NCI-H526 treated with DMSO at 0.1 percent for 48 hours (cell line): ENCODE data around the gene MS4A7.

Experiments
- DNase-seq: peaks from one replicate; lab custom pipeline; 2025; lab: John Stamatoyannopoulos, UW

Gene MS4A7

DNA sequence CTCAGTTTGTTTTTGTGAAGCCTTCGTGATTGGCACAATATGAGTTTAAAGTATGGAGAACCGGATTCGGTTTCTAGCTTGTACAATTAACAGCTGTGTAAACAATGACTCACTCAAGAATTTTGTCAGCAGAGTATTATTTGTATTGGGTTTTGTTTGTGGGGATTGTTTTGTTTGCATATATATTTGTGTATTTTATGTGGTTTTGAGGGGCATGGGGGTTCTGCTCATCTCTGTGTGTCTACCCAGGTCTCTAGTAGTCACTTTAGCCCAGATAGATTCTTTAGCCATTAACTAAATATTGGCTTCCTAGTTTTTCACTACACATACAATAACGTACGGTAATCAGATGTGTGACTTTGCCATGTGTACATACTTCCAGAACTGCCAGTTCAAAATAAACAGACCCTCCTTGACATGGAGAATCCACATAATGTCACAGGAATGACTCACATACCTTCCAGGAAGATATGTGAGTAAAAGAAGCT, 7.5 kb upstream of the MS4A7 start:
- no peak for DNase-seq

DNA sequence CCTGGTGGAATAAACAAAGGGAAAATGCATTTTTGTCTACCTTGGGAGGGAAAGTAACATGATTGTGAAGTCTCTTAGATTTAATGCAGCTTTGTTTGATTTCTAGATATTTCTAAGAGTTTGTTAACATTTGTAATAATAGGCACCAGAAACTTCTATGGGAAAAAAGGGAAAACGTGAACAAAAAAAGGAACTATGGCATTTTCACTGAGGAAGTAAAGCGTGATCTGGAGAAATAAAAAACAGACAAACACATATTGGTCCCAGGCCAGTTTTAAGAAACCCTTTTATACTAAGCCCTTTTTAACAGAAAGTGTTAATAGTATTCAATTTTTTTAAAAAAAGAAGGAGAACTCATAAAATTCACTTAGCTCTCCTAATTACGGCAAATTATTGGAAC, 6.9 kb upstream of the MS4A7 start:
- DNase-seq, result no peak

DNA sequence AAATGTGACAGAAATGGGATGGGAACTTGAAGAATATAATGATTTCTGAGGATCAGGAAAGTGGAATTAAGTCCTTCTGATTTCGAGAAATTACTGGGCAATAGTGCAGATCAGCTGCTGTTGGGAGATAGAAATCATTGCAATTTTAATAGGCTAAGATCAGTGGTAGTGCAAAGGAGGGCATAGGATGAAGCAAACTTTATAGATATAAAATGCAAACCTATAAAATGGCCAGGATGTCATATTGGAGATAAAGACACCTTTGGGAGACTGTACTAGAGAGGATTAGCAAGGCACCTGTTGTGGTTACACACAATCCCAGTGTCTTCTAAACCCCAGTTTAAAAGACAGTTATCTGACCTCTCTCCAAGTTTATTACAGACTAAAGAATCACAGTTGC, 6.5 kb upstream of the MS4A7 start:
- DNase-seq, result no peak

DNA sequence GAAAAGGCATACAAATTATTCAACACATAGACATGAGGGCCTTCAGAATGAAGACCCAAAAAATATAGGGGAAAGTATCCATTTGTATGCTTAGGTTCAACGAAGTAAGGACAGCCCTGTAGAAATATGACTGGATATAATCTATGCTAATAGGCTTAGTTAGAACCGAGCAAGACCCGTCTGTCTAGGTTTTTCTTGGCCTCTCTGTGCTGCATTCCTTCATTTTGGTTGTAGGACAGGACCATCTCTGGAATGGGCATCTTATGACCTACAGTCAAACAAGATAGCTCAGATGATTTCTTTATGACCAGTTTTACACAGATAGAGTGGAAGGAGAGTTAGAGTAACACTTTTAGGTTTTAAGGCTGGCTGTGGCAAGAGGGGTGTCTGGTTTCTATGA, 5.6 kb upstream of the MS4A7 start:
- no peak for DNase-seq

DNA sequence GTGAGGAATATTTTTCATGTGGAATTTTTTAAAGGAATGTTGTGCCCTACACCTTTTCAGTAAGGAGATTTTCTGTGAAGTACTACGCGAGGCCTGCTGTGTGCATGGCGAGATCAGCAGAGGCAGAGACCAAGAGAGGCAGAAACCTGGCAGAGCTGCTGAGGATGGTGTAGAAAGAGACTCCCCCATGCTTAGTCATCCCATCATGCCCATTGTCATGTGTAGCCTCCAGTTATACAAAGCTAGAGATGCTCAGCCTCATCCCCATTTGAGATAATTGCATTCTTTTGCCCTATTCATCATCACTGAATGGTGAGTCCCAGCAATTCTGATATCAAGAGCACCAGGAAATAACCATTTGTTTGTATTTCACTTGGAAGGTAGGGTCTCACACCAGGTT, 3.0 kb upstream of the MS4A7 start:
- no peak for DNase-seq

DNA sequence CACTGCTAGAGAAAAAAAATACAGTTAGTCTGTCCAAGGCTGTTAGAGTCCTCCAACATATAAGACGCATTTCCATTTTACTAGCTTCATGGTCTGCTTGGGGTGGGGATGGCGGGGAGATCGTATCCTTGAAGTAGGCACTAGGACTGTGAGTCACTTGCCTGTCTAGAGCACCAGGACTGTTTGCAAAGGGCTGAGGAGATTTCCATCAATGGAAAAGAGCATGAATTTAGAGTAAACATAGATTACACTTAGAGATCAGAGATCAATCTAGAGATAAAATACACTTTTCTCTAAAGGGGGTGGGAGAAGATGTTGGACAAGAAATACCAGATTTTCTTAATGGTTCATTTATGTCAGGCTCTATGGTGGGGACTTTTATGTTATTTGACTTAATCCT, 1.7 kb upstream of the MS4A7 start:
- DNase-seq, result no peak

DNA sequence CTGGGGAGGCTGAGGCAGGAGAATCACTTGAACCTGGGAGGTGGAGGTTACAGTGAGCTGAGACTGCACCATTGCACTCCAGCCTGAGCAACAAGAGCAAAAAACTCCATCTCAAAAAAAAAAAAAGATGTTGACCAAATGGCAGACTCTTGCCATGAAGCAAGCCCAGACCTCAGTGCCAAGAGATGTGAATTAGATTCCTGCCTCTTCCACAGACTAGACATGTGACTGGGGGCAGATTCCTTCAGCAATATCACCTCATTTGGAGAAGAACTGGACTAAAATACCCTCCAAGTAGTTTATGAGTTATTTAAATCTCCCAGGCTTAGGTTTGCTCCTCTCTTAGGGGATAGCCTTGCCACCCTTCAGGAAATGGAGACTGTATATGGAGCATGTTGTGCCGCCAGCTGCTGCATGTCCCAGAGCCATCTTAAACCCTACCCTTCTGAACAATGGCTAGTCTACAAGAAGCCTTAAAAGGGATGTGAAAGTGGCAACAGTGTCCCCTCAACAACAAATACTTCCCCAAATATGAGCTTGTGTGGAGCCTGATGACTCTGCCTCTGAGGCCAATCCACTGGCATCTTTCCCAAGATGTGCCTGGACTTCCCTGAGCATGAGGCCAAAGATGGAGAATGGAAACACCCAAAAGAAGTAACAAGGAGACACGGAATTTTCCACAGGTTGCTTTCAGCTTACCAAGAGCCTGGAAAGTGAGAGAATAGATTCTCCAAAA, 763 bp upstream of the MS4A7 start:
- no peak for DNase-seq

DNA sequence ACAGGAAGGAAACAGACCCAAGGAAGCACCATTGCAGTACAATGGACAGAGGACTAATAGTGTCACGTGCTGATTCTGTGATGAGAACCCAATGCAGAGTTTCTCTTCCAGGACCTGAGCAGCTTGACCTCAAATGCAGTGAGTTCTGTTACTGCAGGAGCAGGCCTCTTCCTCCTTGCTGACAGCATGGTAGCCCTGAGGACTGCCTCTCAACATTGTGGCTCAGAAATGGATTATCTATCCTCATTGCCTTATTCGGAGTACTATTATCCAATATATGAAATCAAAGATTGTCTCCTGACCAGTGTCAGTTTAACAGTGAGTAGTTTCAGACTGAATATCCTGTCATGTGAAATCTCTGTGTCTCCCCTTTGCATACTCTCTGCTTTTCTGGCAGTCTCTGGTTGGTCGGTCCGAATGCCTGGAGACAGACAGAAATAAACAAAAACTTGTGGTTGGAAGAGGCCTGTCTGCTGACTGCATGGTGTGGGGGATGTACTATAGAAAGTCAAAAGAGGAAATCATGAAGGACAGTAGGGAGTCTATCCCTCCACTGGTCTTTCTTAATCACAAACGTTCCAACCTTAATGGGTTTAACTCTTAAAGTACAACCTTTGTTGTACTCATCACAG, 11.1 kb downstream of the MS4A7 start:
- DNase-seq, result no peak

DNA sequence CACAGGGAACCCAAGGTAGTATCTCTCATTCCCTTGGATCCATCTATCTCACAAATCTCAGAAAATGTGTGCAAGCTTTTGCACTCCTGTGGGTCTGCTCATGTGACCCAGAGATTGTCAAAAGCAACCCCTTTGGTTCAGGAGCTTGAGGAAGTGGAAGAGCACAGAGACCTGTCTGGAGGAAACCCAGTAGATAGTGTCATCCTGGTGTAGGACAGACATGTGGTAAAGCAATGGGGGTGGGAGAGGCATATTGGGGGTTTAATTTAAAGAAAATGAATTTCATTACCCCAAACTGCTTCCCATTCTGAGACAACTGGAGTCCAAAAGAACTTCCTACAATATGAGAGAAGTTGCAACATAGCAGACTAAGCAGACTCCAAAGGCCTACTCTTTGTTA, 12.1 kb downstream of the MS4A7 start:
- no peak for DNase-seq

DNA sequence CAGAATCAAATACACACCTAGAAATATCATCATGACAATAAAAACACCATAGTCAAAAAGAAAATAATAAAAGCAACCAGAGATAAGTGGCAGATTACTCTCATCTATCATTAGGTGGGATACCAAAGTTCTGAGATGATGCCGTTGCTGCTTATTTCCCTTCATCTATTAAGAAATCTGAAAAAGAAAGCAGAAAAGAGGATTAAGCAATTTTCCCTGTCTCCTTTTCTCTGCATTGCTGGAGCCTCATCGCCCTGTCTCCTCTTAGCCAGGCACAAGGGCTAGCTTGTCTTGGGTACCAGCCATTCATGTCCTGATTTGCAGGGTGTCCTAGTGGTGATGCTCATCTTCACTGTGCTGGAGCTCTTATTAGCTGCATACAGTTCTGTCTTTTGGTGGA, 14.0 kb downstream of the MS4A7 start:
- no peak for DNase-seq

DNA sequence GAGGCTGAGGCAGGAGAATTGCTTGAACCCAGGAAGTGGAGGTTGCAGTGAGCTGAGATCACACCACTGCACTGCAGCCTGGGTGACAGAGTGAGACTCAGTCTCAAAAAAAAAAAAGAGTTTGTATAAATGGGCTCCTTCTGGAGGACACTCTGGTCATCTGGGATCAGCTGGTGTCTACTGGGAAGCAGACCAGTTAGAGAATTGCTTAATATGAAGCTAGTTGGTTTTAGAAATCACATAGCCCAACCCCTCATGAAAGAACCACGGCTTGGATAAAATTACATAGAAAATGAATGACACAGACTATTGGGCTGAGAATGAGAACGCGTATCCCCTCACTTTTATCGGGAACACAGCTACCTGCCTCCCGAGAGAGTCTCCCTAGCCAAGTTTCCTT, 14.7 kb downstream of the MS4A7 start:
- no peak for DNase-seq

DNA sequence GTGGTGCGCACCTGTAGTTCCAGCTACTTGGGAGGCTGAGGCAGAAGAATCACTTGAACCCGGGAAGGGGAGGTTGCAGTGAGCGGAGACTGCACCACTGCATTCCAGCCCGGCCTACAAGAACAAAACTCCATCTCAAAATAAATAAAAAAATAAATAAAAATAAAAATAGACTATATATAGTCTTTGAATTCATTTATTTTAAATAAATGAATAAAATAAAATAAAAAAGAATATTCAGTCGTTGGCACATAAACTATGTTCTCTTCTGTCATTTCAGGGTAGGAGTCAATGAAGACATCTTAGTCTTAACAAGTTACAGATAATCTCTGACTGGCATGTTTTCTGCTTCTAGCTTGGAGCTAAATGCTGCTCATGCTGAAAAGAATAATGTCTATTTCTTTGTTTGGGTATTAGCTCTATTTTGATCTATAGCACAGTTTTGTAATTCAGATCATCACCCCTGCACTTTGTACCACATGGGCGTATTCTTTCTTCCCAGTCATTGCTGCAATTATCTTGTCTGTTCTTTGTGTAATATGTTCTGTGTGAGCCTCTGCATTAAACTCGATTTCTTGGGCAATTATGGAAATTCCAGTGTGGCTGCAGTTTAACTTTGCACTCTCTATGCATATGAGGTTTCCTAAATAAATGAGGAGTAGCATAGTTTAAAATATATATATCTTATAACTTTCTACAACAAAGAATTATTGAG, 16.5 kb downstream of the MS4A7 start:
- DNase-seq, result no peak

DNA sequence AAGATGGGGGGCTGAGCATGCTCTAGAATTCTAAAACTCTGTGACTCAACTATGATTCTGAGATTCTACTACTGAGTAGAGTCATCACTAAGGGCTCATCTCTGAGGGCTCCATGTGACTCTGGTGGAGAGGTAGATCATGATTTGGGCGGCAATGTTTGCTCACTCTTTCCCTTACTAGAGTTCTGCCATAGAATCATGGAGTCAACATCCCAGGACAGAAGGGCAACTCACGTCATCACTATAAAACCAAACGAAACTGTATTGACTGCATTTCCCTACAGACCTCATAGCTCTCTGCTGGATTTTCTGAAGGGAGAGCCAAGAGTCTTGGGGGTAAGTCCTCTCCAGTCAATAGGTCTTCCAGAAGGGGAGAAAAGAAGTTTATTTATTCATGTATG, 18.1 kb downstream of the MS4A7 start, which contains the start of gene MS4A14:
Gene MS4A14, plus strand, starts transcription at position 78 of the 400 bp plus-strand sequence. Its CDS starts 120 bp downstream, at position 198.
- no peak for DNase-seq

DNA sequence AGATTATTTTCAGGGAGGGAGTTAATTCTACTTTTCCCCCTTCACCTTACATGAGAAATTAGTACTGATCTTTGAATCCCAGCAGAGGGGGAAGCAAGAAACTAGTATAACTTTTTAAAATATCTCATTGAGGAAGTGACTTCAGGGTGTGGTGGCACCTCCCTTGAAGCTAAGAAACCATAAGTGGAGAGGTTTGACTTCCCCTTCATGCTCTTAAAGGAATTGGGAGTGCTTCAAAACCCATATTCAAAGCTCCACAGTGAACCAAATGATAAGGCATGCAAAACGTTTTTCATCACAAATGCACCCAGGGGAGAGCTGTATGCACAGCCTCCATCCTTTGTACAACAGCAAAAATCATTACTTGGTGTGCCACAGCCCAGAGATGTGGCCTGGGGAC, 18.5 kb downstream of the MS4A7 start:
- no peak for DNase-seq

DNA sequence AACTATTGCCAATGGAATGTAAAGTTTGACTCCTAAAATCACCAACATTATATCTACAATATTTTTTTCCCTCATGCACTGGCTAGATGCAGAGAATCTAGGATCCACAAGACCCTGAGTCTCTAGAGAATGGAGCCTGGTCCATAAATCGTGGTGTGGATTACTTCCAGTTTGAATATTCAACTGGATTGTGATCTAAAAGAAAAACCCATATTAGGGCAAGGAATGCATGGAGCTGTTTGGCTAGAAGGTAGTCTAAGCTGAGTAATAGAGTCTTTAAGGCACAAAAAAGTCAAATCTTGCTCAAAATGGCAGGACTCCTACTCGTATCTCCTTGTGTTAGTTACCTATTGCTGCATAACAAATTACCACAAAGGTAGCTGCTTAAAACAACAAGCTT, 41.7 kb downstream of the MS4A7 start:
- DNase-seq, result no peak

DNA sequence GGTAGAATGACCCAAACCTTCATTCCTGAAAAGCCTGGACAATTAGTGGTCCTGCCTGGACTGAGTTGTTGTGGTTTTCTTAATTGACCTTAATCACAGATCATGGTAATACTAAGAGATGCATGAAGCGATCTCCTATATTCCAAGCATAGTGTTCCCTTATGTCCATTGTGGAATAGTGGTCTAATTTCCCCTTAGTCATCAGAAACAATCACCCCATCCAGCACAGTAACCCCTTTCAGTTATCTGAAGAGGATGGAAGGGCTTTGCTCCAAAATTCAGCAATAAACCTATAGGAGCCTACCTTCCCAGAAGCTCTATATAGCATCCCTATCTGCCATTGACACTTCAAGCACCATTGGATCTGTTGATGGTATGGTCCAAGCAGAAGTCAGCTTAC, 44.3 kb downstream of the MS4A7 start:
- no peak for DNase-seq

DNA sequence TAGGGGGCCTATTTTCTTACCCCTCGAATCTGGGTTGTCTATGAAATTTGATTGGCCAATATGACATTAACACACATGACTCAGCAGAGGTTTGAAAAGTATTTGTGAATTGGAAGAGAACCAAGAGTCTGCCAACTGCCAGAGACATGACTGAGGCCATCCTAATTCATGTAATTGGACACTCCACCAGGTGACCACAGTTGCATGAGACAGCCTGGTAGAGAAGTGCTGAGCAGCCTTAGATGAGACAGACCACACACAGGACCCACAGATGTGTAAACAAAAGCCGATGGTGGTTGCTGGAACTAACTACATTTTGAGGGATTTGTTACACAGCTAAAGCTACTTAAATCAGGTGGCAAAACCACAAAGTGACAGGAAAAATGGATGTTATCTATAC, 50.2 kb downstream of the MS4A7 start:
- no peak for DNase-seq

DNA sequence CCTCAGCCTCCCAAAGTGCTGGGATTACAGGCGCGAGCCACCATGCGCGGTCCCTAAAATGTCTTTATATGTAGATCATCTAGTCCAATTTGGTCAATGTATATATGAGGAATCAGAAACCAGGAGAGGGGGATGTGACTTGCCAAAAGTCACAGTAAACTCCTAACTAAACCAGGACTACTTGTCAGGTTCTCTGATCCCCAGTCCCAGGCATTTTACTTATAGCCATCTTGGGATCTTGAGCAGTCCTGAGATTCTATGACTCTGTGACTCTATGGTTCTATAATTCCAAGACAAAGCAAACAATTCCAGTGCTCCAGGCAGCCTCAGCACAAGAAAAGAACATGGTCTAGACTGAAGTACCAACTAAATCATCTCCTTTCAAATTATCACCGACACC, 50.9 kb downstream of the MS4A7 start, which contains the start of gene MS4A5:
Gene MS4A5, plus strand, starts transcription at position 301 of the 400 bp plus-strand sequence. CDS start 103 bp downstream, outside the sequence.
- no peak for DNase-seq

DNA sequence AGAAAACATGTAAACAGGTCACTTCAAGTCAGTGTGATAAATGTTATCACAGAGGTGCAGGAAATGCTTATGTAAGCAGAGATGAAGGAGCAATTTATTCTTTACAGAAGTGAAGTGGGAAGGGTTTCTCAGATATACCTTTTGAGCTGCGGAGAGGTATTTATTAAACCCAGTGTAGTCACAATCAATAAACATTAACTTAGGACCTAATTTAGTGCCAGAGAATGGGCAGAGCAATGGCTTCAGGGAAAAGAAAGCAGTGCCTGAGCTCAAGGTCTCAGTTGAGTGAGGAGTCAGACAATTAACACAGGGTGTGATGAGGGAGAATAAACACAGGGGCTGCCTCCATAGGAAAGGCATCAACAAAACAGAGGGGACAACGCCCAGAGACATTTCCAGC, 52.9 kb downstream of the MS4A7 start:
- DNase-seq, result no peak

DNA sequence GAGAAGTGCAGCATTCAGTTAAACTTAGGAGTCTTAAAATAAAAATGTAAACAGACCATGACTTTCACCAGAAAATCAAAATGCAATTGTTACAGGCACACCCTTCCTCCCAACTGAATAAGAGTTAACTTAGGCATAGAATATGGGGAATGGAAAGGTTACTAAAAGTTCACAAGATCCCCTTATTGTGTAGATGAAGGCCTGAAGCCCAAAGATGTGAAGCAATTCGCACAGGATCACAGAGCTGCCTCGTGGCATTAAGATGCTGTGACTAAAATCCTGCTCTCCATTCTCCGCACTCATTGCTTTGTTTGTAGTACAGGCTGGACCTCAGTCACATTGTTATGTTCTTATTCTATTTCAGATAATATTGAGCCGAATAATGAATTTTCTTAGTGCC, 55.1 kb downstream of the MS4A7 start:
- no peak for DNase-seq
